Measurements from ENCODE around the gene RARG.
"Not testable (repeated sequence)": the region's sequence is repeated elsewhere in the genome, so short reads cannot be mapped to it uniquely, and the experiment has no call there.

RARG gene

DNA sequence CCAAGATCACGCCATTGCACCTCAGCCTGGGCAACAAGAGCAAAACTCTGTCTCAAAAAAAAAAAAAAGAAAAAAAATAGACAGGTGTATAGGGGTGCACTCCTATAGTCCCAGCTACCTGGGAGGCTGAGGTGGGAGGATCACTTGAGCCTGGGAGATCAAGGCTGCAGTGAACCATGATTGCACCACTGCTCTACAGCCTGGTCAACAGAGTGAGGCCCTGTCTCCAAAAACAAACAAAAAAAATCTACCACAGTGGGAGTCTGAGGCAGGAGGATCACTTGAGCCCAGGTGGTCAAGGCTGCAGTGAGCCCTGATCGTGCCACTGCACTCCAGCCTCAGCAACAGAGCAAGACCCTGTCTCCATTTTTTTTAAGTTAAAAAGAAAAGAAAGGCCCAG is 69.0 kb downstream of the RARG start:
- not testable (repeated sequence) for DNase-seq

DNA sequence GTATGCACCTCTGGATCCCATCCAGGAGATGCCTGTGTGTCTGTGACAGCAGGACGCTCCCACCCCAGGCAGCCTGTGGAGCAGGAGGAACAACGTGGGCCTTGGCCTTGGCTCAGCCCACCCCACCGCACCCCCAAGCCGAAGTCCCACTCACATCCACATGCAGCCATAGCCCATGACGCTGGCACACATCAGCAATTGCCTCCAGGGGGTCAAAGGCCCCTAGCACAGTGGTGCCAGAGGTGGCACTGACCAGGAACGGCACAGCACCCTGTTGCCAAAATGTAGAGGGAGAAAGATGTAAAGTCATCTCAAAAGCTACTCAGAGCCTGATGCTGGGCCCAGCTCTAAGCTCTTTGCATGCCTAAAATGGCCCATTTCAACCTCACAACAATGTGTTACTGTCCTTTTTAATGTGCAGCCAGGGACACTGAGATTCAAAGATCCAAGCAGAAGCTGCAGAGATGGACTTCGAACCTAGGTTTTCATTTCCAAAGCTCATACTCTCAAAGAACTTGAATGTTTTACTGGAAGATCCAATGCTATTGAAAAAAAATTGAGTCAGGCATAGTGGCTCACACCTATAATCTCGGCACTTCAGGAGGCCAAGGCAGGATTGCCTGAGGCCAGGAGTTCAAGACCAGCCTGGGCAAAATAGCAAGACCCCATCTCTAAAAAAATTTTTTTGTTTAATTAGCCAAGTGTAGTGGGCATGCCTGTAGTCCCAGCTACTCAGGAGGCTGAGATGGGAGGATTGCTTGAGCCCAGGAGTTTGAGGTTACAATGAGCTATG is 70.7 kb downstream of the RARG start:
- no peak for DNase-seq

DNA sequence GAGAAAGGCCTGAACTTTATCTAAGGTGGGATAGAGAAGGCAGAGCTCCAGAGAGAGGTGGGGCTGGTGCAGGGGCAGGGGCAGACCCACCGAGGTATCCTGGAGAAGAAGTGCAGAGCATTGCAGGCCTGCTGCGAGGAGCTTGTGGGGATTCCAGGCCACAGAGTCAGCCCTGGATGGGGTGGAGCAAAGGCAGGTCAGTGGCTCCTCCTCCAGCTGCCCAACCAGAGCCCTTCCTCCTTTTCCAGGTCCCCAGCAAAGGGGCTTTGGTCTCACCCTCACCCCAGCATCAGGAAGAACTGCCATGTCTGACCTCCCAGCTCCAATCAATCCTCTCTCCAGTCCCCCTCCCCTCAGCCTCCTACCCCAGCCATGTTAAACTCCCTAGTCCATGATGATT is 71.3 kb downstream of the RARG start:
- DNase-seq: no peak
